ENCODE results near the gene ECEL1. TPM values are rescaled to one million over a fixed set of nuclear protein-coding genes. Genes with fewer than 3 reads are reported as not detected.

The ECEL1 gene
- total and polyA plus RNA-seq, 2 experiments from 2014 or later, result 0.54 TPM; not detected in 1

DNA sequence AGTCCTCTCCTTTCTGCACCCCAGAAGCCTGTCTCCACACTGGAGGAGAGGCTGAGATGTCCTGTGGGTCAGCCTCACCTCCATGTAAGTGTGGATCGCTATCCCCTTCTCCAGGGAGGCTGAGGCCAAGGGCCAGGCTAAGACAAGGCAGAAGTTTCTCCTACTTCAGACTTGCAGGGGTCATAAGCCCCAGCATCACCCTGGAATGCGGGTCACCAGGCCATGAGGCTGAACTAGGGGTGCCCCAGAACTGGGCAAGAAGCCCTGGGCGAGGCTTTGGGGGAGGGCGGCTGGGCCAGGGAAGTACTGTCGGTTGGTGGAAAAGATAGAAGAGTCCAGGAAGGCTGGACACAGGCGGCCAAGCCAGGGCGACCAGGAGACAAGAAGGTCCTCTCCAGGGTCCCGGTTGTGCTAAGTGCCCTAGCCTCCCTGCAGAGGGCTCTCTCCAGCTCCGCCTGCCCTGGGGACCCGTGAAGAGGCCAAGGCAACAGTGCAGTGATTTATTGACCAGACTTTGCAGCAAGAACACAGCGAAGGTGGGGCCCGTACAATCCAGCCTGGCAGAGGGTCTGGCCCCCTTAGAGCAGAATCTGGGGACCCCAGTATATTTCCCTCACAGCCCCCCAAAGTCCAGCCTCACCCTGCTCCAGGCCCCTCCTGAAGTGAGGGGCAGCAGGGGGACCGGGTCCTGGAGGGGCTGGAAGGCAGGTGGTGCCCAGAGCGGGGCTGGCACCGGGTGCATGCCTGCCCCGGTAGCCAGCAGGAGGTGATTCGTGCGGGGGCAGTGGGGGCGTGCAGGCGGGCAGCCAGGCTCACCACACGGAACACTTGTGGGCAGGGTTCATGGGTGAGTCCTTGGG lies 8.1 kb downstream of the ECEL1 start:
- Histone ChIP-seq H3K27ac (no peak overlapping the region), H3F3A (ENCODE audit: insufficient read depth) (no peaks in the 10 kb centered on the region), H3K27me3 (replicated peaks; ENCODE audit: insufficient read depth) (peaks cover 9% of the 10 kb centered on the region), H3K79me2 (ENCODE audit: insufficient read depth) (no peaks in the 10 kb centered on the region), H3K9me3 (ENCODE audit: low read depth) (no peaks in the 10 kb centered on the region), H4K20me1 (ENCODE audit: insufficient read depth) (no peaks in the 10 kb centered on the region), H3K36me3 (ENCODE audit: low read depth) (no peaks in the 10 kb centered on the region), H3K4me2 (ENCODE audit: unreplicated experiment) (no peak overlapping the region), H3K9ac (no peak overlapping the region), H3K4me1 (ENCODE audit: insufficient read depth) (no peaks in the 10 kb centered on the region), H3K9me2 (ENCODE audit: insufficient read depth) (no peaks in the 10 kb centered on the region), H2AFZ (no peak overlapping the region), H3K4me3 (no peak overlapping the region)
- DNase-seq, result no peak
- TF ChIP-seq EZH2phosphoT487 (IDR thresholded peaks at IDR 0.05; ENCODE audit: insufficient read depth, low read depth) (no peak), EZH2 (IDR thresholded peaks at IDR 0.05; ENCODE audit: insufficient read depth, poor library complexity, severe bottlenecking) (no peak)
- in situ Hi-C loops (cut with MboI), result no loop called here
- WGBS, 2 experiments (ENCODE audit: low coverage in 1 of 2, low lambda C conversion rate in 2 of 2, missing lambda C conversion rate in 2 of 2), result 40 to 41% methylated on average over 20 to 21 of the region's 21 CpGs

GRCh38 chr2:232478571-232479340 lies 8.9 kb downstream of the ECEL1 start:
- TF ChIP-seq EZH2 (IDR thresholded peaks at IDR 0.05; ENCODE audit: insufficient read depth, poor library complexity, severe bottlenecking) (no peak), EZH2phosphoT487 (IDR thresholded peaks at IDR 0.05; ENCODE audit: insufficient read depth, low read depth) (no peak)
- Histone ChIP-seq H3K4me3 (no peak overlapping the region), H4K20me1 (ENCODE audit: insufficient read depth) (no peaks in the 10 kb centered on the region), H3F3A (ENCODE audit: insufficient read depth) (no peaks in the 10 kb centered on the region), H3K79me2 (ENCODE audit: insufficient read depth) (no peaks in the 10 kb centered on the region), H3K27ac (no peak overlapping the region), H3K27me3 (replicated peaks; ENCODE audit: insufficient read depth) (peaks cover 17% of the 10 kb centered on the region), H2AFZ (no peak overlapping the region), H3K9me2 (ENCODE audit: insufficient read depth) (no peaks in the 10 kb centered on the region), H3K9ac (no peak overlapping the region), H3K9me3 (ENCODE audit: low read depth) (no peaks in the 10 kb centered on the region), H3K36me3 (ENCODE audit: low read depth) (no peaks in the 10 kb centered on the region), H3K4me1 (ENCODE audit: insufficient read depth) (no peaks in the 10 kb centered on the region), H3K4me2 (ENCODE audit: unreplicated experiment) (no peak overlapping the region)
- 56 to 58% methylated on average over 19 of the region's 19 CpGs for WGBS, 2 experiments (ENCODE audit: low coverage in 1 of 2, low lambda C conversion rate in 2 of 2, missing lambda C conversion rate in 2 of 2)
- in situ Hi-C loops (cut with MboI), result no loop called here
- DNase-seq, result no peak

- H3K79me2 ChIP-seq (ENCODE audit: insufficient read depth), result no peaks in the 10 kb centered on the region
- no peaks in the 10 kb centered on the region for H3F3A ChIP-seq (ENCODE audit: insufficient read depth)
- no peaks in the 10 kb centered on the region for H3K36me3 ChIP-seq (ENCODE audit: low read depth)
- H3K9me3 ChIP-seq (ENCODE audit: low read depth), result no peaks in the 10 kb centered on the region
- H3K4me3 ChIP-seq, result no peak overlapping the region
- no peaks in the 10 kb centered on the region for H4K20me1 ChIP-seq (ENCODE audit: insufficient read depth)
- no peak overlapping the region for H2AFZ ChIP-seq
- TF ChIP-seq EZH2phosphoT487 (IDR thresholded peaks at IDR 0.05; ENCODE audit: insufficient read depth, low read depth) (no peak), EZH2 (IDR thresholded peaks at IDR 0.05; ENCODE audit: insufficient read depth, poor library complexity, severe bottlenecking) (no peak)
- no peak overlapping the region for H3K27ac ChIP-seq
- peaks cover 25% of the 10 kb centered on the region for H3K27me3 ChIP-seq (replicated peaks; ENCODE audit: insufficient read depth)
- no peaks in the 10 kb centered on the region for H3K9me2 ChIP-seq (ENCODE audit: insufficient read depth)
- H3K9ac ChIP-seq, result no peak overlapping the region
- in situ Hi-C loops (cut with MboI), result no loop called here
- H3K4me2 ChIP-seq (ENCODE audit: unreplicated experiment), result no peak overlapping the region
- 62 to 63% methylated on average over 13 of the region's 13 CpGs for WGBS, 2 experiments (ENCODE audit: low coverage in 1 of 2, low lambda C conversion rate in 2 of 2, missing lambda C conversion rate in 2 of 2)
- DNase-seq, result no peak
- H3K4me1 ChIP-seq (ENCODE audit: insufficient read depth), result no peaks in the 10 kb centered on the region
These were observed 9.7 kb downstream of the ECEL1 start for GRCh38 chr2:232477751-232478510.

DNA sequence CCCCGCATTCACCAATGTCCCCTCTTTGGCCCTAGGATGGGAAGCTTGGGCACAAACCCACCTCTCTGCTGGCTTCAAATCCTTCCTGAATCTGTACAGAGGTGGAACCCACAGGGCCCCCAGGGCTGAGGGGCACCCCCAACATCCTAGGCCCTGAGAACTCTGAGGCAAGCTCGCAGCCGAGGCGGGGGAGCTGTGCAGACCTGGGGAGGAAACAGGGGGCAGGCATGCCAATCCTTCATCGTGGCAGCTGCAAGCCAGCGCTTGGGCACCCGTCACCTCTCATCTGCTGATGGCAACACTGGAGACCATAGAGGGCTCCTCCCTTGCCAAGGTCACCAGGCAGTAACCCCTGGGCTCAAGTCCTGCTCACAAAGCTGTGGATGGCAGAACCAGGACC lies 10.8 kb downstream of the ECEL1 start:
- Histone ChIP-seq H3K36me3 (ENCODE audit: low read depth) (no peaks in the 10 kb centered on the region), H3K4me2 (ENCODE audit: unreplicated experiment) (no peak overlapping the region), H3K27me3 (replicated peaks; ENCODE audit: insufficient read depth) (peaks cover 37% of the 10 kb centered on the region), H3K9ac (no peak overlapping the region), H3F3A (ENCODE audit: insufficient read depth) (no peaks in the 10 kb centered on the region), H3K9me3 (ENCODE audit: low read depth) (no peaks in the 10 kb centered on the region), H3K4me3 (no peak overlapping the region), H2AFZ (no peak overlapping the region), H3K79me2 (ENCODE audit: insufficient read depth) (no peaks in the 10 kb centered on the region), H4K20me1 (ENCODE audit: insufficient read depth) (no peaks in the 10 kb centered on the region), H3K9me2 (ENCODE audit: insufficient read depth) (no peaks in the 10 kb centered on the region), H3K4me1 (ENCODE audit: insufficient read depth) (no peaks in the 10 kb centered on the region), H3K27ac (no peak overlapping the region)
- WGBS, 2 experiments (ENCODE audit: low coverage in 1 of 2, low lambda C conversion rate in 2 of 2, missing lambda C conversion rate in 2 of 2), result 80% methylated on average over 3 to 7 of the region's 7 CpGs
- TF ChIP-seq EZH2 (IDR thresholded peaks at IDR 0.05; ENCODE audit: insufficient read depth, poor library complexity, severe bottlenecking) (no peak), EZH2phosphoT487 (IDR thresholded peaks at IDR 0.05; ENCODE audit: insufficient read depth, low read depth) (no peak)
- in situ Hi-C loops (cut with MboI), result no loop called here
- DNase-seq, result no peak
